HUES48 (cell line): ENCODE data around the gene SUGP2.

Source experiments
- H3K27ac ChIP-seq: one replicate; pipeline ENCODE4 v1.7.0; 2013; ENCODE audit warnings: low read depth, low read length, inconsistent platforms
- H3K27me3 ChIP-seq: 2 replicates; pipeline ENCODE4 v1.6.1; 2013; ENCODE audit warnings: mild to moderate bottlenecking, low read length; ENCODE audit not compliant: control insufficient read depth, insufficient read depth
- H3K36me3 ChIP-seq: 2 replicates; pipeline ENCODE4 v1.6.1; 2013; ENCODE audit warnings: low read length; ENCODE audit not compliant: control insufficient read depth, insufficient read depth
- H3K4me1 ChIP-seq: 2 replicates; pipeline ENCODE4 v1.6.1; 2013; ENCODE audit warnings: mild to moderate bottlenecking, low read length; ENCODE audit not compliant: control insufficient read depth, insufficient read depth
- H3K4me3 ChIP-seq: 2 replicates; pipeline ENCODE4 v1.5.1; 2013; ENCODE audit warnings: mild to moderate bottlenecking, low read depth, low read length
- H3K9ac ChIP-seq: 2 replicates; pipeline ENCODE4 v1.6.1; 2013; ENCODE audit warnings: mild to moderate bottlenecking, low read depth, low read length, moderate library complexity
- H3K9me3 ChIP-seq: 2 replicates; pipeline ENCODE4 v1.6.1; 2013; ENCODE audit warnings: low read length; ENCODE audit not compliant: control insufficient read depth, insufficient read depth

Gene SUGP2

DNA sequence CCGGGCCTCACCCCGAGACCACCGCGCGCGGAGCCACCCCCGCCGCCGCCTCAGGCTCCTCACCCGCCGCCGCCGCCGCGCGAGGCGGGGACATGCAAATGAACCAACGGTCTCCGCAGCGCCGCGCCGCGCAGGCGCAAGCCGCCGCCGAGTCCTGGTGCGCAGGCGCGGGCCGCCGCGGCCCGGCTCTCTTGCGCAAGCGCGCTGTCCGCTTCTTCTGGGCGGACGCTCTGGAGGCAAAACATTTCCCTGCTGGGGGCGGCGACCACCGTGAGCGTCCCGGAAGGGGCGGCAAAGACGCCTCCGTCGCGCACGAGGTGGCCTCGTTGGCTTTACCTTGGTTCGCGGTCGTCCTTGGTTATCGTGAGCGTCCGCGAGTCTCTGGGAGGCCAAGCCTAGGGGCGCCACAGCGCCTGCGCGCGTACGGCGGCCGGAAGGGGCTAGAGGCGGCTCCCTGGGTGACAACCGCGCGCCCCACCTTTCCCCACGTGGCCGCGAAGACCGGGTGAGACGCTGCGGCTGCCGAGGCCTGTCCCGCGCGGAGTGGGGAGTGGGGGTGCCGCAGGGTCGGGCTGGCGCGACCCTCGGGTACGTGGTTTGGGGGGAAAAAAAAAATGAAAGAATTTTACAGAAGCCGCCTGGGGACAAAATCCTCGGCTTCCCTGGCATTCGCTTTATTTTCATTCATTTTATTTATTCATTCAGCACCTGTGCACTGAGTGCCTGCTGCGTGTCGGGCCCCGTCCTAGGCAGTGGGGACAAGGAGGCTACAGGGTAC lies at the start of gene SUGP2, which contains the start of gene ARMC6:
Gene SUGP2 (minus strand): TSS at position 92 of the 778 bp plus-strand sequence. CDS start 2,446 bp downstream, outside the sequence.
Gene ARMC6 (plus strand): TSS at position 178 of the 778 bp plus-strand sequence. CDS start 607 bp downstream, outside the sequence.
- H3K4me3 ChIP-seq, result peak within 1 kb of the TSS; percentile 94
- peaks cover 7% of the 10 kb centered on the region for H3K9me3 ChIP-seq
- peak within 1 kb of the TSS; percentile 83 for H3K9ac ChIP-seq
- no peaks in the 10 kb centered on the region for H3K27me3 ChIP-seq
- H3K4me1 ChIP-seq, result peaks cover 3% of the 10 kb centered on the region; the same call in 1 of the 2 replicates
- H3K27ac ChIP-seq, result peak within 1 kb of the TSS; percentile 96
- peaks cover 49% of the 10 kb centered on the region for H3K36me3 ChIP-seq

DNA sequence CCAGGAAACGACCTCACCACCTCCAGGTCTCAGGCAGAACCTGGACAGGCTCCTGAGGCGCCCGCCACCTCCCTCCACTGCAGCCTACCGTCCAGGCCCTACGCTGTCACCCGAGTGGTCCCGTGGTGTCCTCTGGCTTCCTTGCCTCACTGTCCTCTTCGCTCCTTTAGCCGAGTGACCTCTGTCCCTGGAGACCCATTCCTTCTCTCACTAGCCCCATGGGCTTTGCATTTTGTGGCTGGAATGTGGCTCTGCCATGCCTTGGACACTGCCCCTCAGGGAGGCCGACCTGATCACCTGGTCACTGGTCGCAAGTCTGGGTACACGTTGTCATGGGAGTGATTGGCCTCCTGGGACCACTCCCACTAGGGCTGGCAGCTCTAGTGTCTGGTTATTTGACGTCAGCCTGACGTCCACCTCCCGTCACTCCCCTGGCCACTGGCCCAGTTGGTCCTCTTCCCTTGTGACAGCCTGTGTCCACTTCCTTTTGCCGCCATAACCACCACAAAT lies 48.4 kb upstream of the SUGP2 start:
- Histone ChIP-seq H3K4me1 (no peaks in the 10 kb centered on the region), H3K36me3 (no peaks in the 10 kb centered on the region), H3K4me3 (no peak overlapping the region), H3K9me3 (no peaks in the 10 kb centered on the region), H3K9ac (no peak overlapping the region), H3K27me3 (no peaks in the 10 kb centered on the region; the same call in none of the 2 replicates), H3K27ac (no peak overlapping the region)

DNA sequence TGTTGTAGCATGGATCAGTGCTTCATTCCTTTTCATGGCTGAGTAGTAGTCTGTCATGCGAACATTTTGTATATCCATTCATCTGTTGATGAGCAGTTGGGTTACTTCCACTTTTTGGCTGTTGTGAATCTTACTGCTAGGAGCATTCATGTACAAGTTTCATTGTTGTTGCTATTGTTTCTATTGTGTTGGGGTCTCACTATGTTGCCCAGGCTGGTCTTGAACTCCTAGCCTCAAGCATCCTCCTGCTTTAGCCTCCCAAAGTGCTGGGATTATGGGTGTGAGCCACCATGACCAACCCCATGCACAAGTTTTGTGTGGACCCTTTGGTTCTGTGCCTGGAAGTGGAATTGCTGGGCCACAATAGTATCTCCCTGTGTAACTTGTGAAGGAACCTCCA lies 46.3 kb upstream of the SUGP2 start:
- Histone ChIP-seq H3K36me3 (no peaks in the 10 kb centered on the region), H3K9ac (no peak overlapping the region), H3K4me3 (no peak overlapping the region), H3K4me1 (no peaks in the 10 kb centered on the region), H3K27ac (no peak overlapping the region), H3K27me3 (peaks cover 10% of the 10 kb centered on the region), H3K9me3 (no peaks in the 10 kb centered on the region)

DNA sequence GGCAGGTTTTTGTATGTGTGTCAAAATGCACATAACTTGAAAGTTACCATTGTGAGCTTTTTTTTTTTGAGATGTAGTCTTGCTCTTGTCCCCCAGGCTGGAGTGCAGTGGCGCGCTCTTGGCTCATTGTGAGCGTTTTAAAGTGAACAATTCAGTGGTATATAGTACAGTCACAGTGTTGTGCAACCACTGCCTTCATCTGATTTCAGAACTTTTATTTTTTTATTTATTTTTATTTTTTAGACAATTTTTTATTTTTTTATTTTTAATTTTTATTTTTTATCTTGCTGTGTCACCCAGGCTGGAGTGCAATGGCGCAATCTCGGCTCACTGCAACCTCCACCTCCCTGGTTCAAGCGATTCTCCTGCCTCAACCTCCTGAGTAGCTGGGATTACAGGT lies 45.5 kb upstream of the SUGP2 start:
- no peak overlapping the region for H3K9ac ChIP-seq
- no peaks in the 10 kb centered on the region for H3K4me1 ChIP-seq
- peaks cover 10% of the 10 kb centered on the region for H3K27me3 ChIP-seq
- no peak overlapping the region for H3K27ac ChIP-seq
- no peaks in the 10 kb centered on the region for H3K9me3 ChIP-seq
- no peaks in the 10 kb centered on the region for H3K36me3 ChIP-seq
- no peak overlapping the region for H3K4me3 ChIP-seq

DNA sequence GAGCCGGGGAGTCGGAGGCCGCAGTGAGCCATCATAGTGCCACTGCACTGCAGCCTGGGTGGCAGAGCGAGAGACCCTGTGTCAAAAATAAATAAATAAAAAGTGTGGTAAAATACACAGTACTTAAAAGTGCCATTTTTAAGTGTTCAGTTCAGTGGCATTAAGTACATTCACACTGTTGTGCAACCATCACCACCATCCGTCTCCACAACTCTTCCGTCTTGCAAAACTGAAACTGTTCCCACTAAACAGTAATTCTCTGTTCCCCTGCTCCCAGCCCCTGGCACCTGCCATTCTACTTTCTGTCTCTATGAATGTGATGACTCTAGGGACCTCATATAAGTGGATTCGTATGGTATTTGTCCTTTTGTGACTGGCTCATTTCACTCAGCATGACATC lies 43.8 kb upstream of the SUGP2 start:
- H3K9me3 ChIP-seq, result no peaks in the 10 kb centered on the region
- H3K27me3 ChIP-seq, result peaks cover 10% of the 10 kb centered on the region
- no peak overlapping the region for H3K4me3 ChIP-seq
- H3K4me1 ChIP-seq, result no peaks in the 10 kb centered on the region
- H3K27ac ChIP-seq, result no peak overlapping the region
- no peak overlapping the region for H3K9ac ChIP-seq
- no peaks in the 10 kb centered on the region for H3K36me3 ChIP-seq

DNA sequence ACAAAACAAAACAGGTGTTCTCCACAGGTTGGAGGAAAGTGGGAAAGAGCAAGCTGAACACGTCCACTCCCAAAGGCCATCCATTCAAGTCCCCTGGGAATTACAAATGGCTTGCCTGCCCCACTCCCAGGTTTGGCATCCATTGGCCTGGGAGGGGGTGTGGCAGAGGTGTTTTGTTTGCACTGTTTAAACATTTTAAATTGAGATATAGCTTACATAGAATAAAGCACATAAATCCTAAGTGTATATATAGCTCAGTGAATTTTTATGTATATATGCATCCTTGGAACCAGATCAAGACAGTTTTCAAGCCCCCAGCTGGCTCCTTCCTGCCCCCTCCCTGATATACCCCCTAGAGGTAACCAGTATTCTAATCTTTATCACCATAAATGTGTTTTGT lies 43.2 kb upstream of the SUGP2 start:
- H3K4me1 ChIP-seq, result no peaks in the 10 kb centered on the region
- no peak overlapping the region for H3K27ac ChIP-seq
- no peaks in the 10 kb centered on the region for H3K36me3 ChIP-seq
- no peak overlapping the region for H3K4me3 ChIP-seq
- no peak overlapping the region for H3K9ac ChIP-seq
- H3K9me3 ChIP-seq, result no peaks in the 10 kb centered on the region
- H3K27me3 ChIP-seq, result peaks cover 10% of the 10 kb centered on the region

DNA sequence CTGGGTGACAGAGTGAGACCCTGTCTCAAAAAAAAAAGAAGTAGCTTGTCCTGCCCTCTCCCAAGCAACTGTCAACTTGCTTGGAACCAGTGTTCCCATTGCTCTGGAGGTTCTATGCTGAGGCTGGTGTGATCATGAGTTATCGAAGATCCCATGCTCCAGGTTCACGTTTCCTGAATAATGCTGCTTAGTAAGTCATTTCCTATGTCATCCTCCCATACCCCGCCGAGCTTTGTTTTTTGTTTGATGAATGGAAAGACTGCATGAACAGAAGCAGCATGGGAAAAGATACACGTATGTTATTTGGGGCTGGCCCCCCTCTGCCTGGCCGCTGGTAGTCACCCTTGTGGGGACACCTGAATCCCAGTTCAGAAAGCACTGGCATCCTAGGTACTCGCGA lies 41.8 kb upstream of the SUGP2 start:
- Histone ChIP-seq H3K27ac (no peak overlapping the region), H3K4me1 (no peaks in the 10 kb centered on the region), H3K36me3 (no peaks in the 10 kb centered on the region), H3K4me3 (no peak overlapping the region), H3K9me3 (no peaks in the 10 kb centered on the region), H3K27me3 (peaks cover 10% of the 10 kb centered on the region), H3K9ac (no peak overlapping the region)

DNA sequence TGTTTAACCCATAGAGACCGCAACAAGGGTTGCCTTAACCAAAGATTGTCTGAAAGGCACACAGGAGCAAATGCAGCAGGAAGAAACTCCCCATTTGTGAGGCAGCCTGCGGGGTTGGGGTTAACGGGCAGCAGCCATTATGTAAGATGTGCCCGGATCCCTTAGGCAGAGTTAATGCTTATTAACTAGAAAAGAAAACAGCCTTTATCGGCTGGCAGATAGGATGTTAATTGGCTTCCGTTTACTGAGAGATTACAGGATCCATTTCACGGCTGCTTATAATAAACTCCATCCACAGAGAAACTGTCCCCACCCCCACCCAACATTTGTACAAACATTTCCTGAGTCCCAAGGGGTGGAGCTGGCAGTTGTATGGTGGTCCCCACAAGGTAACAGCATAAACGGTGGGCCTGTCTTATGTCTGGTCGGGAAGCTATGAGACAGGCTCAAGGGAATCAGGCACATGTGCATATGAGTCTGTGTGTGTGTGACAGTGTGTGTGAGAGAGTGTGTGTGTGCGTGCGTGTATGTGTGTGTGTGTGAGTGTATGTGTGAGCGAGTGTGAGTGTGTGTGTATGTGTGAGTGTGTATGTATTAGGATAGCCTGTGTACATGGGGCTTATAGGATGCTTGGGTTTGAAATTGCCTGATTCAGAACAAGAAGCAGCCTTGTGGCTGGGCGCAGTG lies 41.0 kb upstream of the SUGP2 start:
- H3K27me3 ChIP-seq, result peaks cover 13% of the 10 kb centered on the region
- H3K4me1 ChIP-seq, result no peaks in the 10 kb centered on the region
- no peaks in the 10 kb centered on the region for H3K9me3 ChIP-seq
- no peak overlapping the region for H3K9ac ChIP-seq
- H3K36me3 ChIP-seq, result no peaks in the 10 kb centered on the region
- H3K27ac ChIP-seq, result no peak overlapping the region
- H3K4me3 ChIP-seq, result no peak overlapping the region

DNA sequence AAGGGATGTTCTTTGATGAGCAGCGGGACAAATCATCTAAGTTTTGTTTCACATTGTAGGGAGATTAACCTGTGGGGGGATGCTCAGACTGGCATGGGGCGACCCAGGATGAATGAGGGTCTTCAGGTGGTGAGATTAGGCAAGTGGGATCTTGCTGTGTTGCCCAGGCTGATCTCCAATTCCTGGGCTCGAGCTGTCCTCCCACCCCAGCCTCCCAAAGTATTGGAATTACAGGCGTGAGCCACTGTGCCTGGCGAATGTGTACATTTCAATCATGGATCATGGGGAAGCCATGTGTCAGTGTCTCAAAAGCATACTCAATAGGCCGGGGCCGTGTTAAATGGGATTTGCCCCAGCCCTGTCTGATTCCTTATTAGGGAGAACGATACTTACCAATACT lies 38.6 kb upstream of the SUGP2 start:
- no peak overlapping the region for H3K27ac ChIP-seq
- H3K36me3 ChIP-seq, result no peaks in the 10 kb centered on the region
- peaks cover 25% of the 10 kb centered on the region for H3K27me3 ChIP-seq
- H3K4me1 ChIP-seq, result no peaks in the 10 kb centered on the region
- H3K9me3 ChIP-seq, result no peaks in the 10 kb centered on the region
- H3K9ac ChIP-seq, result no peak overlapping the region
- no peak overlapping the region for H3K4me3 ChIP-seq

DNA sequence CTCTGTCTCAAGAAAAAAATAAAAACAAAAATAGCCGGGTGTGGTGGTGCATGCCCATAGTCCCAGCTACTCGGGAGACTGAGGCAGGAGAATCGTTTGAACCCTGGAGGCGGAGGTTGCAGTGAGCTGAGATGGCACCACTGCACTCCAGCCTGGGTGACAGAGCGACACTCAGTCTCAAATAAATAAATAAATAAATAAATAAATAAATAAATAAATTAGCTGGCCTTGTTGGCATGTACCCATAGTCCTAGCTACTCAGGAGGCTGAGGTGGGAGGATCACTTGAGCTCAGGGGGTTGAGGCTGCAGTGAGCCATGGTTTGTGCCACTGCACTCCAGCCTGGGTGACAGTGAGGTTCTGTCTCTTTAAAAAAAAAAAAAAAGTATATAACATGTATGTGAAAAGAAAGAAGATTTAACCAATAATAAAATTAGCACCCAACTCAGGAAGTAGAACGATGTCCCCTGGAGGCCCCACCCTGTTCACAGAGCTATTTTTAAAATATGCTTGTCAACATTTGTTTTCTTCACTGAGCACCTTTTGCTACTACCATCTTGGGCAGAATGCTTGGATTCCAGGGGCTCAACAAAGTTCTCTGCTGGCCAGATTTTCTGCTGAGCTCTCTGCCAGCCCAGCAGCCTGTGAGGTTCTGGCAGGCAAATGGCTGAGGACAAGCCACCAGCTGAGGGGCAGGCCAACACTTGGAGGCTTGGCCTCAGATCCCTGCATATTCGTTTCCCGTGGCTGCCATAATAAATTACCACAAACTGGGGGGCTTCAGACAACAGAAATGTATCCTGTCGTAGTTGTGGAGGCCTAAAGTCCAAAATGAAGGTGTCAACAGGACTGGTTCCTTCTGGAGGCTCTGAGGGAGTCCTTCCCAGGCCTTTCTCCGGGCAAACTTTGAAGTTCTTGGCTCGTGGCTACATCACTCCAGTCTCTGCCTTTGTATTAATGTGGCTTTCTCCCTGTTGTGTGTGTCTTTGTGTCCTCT lies 35.6 kb upstream of the SUGP2 start:
- Histone ChIP-seq H3K9me3 (no peaks in the 10 kb centered on the region), H3K36me3 (no peaks in the 10 kb centered on the region), H3K9ac (no peak overlapping the region), H3K27me3 (peaks cover 43% of the 10 kb centered on the region), H3K4me1 (no peaks in the 10 kb centered on the region; the same call in none of the 2 replicates), H3K4me3 (no peak overlapping the region), H3K27ac (no peak overlapping the region)
